ENCODE measurements around the gene LRRIQ1.
"Not testable (repeated sequence)": the region's sequence is repeated elsewhere in the genome, so short reads cannot be mapped to it uniquely, and the experiment has no call there.

Gene LRRIQ1

GRCh38 chr12:85186236-85186635 lies 150.1 kb downstream of the LRRIQ1 start:
- DNase-seq (ENCODE audit: low spot score), result no peak
- TF ChIP-seq CTCF (IDR thresholded peaks at IDR 0.05; ENCODE audit: extremely low read depth, insufficient read depth, missing control alignments), result no peak
- in situ Hi-C loops (cut with MboI; ENCODE audit: low pct_unique_long_range_greater_than_20kb, low sequenced_read_pairs, unreplicated experiment), result no loop called here

- TF ChIP-seq CTCF (IDR thresholded peaks at IDR 0.05; ENCODE audit: extremely low read depth, insufficient read depth, missing control alignments), result no peak
- no peak for DNase-seq (ENCODE audit: low spot score)
- in situ Hi-C loops (cut with MboI; ENCODE audit: low pct_unique_long_range_greater_than_20kb, low sequenced_read_pairs, unreplicated experiment), result no loop called here
These were observed 152.5 kb downstream of the LRRIQ1 start for GRCh38 chr12:85188619-85189018.

DNA sequence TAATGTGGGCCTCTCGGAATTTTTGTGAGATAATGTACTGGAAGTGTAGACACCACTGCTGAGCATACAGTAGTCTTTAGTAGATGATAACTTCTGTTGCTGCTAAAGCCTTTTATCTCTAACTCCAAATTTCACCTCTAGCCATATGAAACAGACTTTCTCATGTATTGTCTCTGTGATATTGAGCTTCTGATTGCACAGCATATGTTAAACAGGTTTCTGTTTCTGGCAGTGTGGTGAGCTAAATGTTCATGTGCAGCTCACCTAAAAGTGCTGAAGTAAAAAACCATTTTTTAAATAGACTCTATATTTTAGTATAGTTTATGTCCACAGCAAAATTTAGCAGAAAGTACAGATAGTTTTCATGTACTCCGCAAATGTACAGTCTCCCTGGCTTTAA lies 154.6 kb downstream of the LRRIQ1 start:
- in situ Hi-C loops (cut with MboI; ENCODE audit: low pct_unique_long_range_greater_than_20kb, low sequenced_read_pairs, unreplicated experiment), result no loop called here
- TF ChIP-seq CTCF (IDR thresholded peaks at IDR 0.05; ENCODE audit: extremely low read depth, insufficient read depth, missing control alignments), result no peak
- DNase-seq (ENCODE audit: low spot score), result no peak

DNA sequence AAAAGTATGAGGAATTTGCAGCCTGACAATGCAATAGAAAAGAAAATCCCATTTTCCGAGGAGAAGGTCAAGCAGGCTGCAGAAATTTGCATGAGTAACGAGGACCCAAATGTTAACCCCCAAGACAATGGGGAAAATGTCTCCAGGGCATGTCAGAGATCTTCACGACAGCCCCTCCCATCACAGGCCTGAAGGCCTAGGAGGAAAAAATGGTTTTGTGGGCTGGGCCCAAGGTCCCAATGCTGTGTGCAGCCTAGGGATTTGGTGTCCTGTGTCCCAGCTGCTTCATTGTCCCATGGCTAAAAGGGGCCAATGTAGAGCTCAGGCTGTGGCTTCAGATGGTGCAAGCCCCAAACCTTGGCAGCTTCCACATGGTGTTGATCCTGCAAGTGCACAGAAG lies 167.7 kb downstream of the LRRIQ1 start:
- DNase-seq (ENCODE audit: low spot score); in situ Hi-C loops (cut with MboI; ENCODE audit: low pct_unique_long_range_greater_than_20kb, low sequenced_read_pairs, unreplicated experiment): not testable (repeated sequence)

GRCh38 chr12:85206543-85206942 lies 170.4 kb downstream of the LRRIQ1 start:
- in situ Hi-C loops (cut with MboI; ENCODE audit: low pct_unique_long_range_greater_than_20kb, low sequenced_read_pairs, unreplicated experiment), result no loop called here
- DNase-seq (ENCODE audit: low spot score), result no peak
- no peak for TF ChIP-seq CTCF (IDR thresholded peaks at IDR 0.05; ENCODE audit: extremely low read depth, insufficient read depth, missing control alignments)

GRCh38 chr12:85224339-85224738 lies 188.2 kb downstream of the LRRIQ1 start:
- in situ Hi-C loops (cut with MboI; ENCODE audit: low pct_unique_long_range_greater_than_20kb, low sequenced_read_pairs, unreplicated experiment); DNase-seq (ENCODE audit: low spot score): not testable (repeated sequence)

- in situ Hi-C loops (cut with MboI; ENCODE audit: low pct_unique_long_range_greater_than_20kb, low sequenced_read_pairs, unreplicated experiment), result no loop called here
- DNase-seq (ENCODE audit: low spot score), result no peak
- no peak for TF ChIP-seq CTCF (IDR thresholded peaks at IDR 0.05; ENCODE audit: extremely low read depth, insufficient read depth, missing control alignments)
These were observed 189.3 kb downstream of the LRRIQ1 start for GRCh38 chr12:85225501-85225900.

GRCh38 chr12:85237327-85237726 lies 201.2 kb downstream of the LRRIQ1 start:
- TF ChIP-seq CTCF (IDR thresholded peaks at IDR 0.05; ENCODE audit: extremely low read depth, insufficient read depth, missing control alignments), result no peak
- DNase-seq (ENCODE audit: low spot score), result no peak
- in situ Hi-C loops (cut with MboI; ENCODE audit: low pct_unique_long_range_greater_than_20kb, low sequenced_read_pairs, unreplicated experiment), result no loop called here

All from GM13977 (cell line).